ENCODE results near the gene S100A16.
A peak's percentile ranks its signal among the peaks of the same experiment; 100 is the strongest.
"Not testable (repeated sequence)": the region's sequence is repeated elsewhere in the genome, so short reads cannot be mapped to it uniquely, and the experiment has no call there.

The S100A16 gene

GRCh38 chr1:153582836-153583235, 30.1 kb downstream of the S100A16 start:
- not testable (repeated sequence) for DNase-seq

DNA sequence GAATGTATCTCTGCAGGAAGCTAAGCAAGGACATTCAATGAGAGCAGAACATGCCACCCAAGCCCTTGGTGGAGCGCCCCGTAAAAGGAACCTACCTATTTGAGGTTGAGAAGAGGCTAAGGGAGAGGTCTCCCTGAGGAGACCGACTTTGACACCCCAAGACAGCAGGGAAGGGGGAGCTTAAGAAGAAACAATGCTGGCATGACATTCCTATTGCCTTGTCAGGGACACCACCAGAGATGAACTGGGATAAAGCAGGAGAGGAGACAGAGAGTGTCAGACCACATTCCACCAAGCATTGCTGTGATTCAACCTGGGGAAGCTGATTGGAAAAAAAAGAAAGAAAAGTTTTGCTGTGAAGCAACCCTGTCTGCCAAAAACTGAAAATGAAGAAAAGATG, 34.0 kb downstream of the S100A16 start:
- no peak for DNase-seq

DNA sequence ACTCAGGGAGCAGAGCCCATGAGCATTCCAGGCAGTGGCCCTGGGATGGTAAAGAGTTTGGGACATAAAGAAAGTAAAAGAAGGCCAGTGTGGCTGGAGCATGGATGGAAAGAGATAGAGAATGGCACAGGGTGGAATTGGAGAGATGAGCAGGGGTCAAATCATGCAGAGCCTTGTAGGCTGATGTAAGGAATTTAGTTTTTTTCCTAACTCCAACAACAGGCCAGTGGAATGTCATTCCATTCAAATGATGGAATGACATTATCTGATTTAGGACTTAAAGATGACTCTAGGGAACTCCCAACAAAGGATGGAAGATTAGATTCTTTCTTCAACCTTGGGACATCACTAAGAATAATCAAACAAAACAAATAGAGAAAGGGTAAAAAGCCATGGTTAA, 34.4 kb downstream of the S100A16 start:
- DNase-seq, result no peak

DNA sequence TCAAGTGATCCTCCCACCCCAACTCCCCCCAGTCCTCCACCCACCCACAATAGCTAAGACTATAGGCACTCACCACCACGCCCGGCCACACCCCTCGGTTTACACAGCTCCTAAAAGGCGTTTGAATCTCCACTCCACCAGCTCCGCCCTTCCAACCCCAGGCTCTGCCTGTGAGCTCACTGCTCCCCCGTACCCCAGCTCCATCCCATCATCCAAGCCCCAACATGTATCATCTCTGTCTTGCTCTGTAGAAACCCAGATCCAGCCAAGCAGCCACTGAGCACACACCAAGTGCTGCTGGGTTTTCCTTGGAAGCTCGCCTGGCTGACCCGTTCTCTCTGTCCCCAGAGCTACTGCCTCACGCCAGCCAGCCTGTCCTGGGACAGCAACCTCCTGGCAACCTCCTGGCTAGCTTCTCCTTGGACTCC, 35.3 kb downstream of the S100A16 start:
- DNase-seq, result no peak

DNA sequence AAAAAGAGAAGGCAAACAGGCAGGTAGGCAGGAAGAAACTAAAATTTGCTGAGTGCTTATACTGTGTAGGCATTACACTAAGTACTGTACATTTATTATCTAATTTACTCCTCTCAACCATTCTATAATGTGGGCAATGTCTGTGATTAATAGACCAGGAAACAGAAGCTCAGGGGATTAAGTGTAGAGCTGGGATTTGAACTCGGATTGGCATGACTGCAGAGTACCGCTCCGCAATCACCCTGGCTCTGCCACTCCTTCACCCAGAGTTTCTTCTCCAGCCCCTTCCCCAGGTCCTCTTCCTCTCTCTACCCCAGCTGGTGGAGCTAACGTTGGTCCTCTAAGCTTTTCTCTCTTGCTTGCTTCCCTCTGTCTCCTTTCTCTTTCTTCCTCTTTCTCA, 35.8 kb downstream of the S100A16 start:
- DNase-seq, result no peak

- not testable (repeated sequence) for DNase-seq
Measured at GRCh38 chr1:153575497-153575896, 37.4 kb downstream of the S100A16 start.

GRCh38 chr1:153575081-153575491, 37.9 kb downstream of the S100A16 start:
- DNase-seq, result not testable (repeated sequence)

GRCh38 chr1:153573351-153573750, 39.6 kb downstream of the S100A16 start:
- no peak for DNase-seq

GRCh38 chr1:153572569-153573015, 40.3 kb downstream of the S100A16 start:
- peak; percentile 77 for DNase-seq

DNA sequence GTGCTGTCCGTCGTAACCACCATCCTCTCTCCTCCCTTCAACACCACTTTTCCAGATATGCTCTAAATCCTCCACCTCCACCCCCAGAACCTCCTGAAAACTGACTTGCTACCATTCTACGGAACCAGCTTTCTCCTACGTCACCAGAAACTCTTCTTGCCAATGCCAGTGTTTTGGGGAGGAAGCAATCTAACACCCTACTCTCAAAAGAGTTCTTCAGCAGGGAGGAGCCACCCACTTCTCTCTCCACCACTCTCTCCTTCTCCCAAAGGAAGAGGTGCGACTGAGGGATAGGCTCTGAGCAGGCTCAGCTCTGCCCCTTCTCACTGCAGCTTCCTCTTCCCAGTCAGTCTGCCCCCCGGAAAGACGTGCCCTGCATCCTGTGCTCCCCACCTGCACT, 41.2 kb downstream of the S100A16 start:
- DNase-seq, result no peak

DNA sequence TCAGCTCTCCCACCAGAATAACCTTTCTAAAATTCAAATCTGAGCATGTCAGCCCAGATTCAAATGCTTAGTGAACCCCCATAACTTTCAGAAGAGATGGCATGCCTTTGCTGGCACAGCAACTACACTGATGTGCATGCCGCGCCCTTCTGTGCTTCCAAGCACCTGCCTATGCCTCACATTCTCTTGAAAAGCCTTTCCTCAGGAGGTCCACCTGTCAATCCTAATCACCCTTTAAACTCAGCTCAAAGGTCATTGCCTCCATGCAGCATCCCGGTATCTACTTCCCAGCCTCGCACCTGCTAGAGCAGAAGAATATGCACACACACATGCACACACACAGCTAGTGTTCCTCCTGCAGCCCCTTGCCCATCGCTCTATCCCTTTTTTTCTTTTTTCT, 42.1 kb downstream of the S100A16 start:
- no peak for DNase-seq

DNA sequence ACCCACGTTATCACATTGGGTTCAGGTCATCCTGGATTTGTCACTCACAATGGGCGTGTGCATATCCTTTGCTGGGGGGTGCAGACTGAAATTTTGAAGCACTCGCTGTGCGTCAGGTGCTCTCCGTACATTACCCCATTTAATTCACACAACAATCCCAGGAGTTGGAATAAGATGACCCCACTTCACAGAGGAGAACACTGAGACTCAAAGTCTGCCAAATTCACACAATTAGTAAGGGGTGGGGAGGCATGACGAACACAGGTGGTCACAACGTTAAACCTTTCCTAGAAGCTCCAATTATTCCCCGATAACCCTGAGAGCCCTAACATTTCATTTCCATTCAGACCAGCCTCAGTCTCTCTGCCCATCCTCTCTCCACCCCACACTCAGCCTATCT, 43.5 kb downstream of the S100A16 start:
- no peak for DNase-seq

- DNase-seq, result peak; percentile 93
Measured at GRCh38 chr1:153568367-153569099, 44.4 kb downstream of the S100A16 start.

DNA sequence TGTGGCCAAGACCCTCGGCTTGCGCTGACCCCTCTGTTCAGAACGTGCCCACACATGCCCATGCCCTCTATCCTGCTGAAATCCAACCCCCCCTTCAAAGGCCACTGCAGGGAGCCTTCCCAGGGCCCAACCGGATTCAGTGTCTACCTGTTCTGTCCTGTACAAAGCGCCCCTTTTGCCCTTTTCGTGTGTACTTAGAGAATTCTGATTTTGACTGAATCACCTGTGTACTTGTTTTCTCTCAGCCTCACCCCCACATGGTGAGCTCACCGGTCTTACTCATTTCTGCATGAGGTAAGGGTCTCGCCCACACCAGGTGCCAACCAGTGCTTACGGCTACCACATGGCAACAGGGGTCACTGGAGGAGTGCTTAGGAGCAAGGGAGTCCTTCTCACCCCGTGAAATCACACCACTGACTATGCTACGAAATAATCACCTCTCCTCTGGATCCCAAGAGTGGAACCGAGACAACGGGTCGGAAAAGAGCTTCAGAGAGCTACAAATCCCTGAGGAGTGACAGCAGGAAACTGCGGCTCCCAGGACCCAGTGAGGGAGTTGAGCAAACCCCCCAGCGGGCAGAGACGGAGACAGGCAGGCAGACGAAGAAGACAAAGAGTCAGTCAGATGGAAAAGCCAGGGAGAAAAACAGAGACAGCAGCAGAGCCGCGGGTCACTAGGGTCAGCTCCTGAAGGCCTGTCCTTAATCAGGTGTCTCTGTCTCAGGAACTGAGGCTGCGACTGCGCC, 45.1 kb downstream of the S100A16 start:
- DNase-seq, result no peak

DNA sequence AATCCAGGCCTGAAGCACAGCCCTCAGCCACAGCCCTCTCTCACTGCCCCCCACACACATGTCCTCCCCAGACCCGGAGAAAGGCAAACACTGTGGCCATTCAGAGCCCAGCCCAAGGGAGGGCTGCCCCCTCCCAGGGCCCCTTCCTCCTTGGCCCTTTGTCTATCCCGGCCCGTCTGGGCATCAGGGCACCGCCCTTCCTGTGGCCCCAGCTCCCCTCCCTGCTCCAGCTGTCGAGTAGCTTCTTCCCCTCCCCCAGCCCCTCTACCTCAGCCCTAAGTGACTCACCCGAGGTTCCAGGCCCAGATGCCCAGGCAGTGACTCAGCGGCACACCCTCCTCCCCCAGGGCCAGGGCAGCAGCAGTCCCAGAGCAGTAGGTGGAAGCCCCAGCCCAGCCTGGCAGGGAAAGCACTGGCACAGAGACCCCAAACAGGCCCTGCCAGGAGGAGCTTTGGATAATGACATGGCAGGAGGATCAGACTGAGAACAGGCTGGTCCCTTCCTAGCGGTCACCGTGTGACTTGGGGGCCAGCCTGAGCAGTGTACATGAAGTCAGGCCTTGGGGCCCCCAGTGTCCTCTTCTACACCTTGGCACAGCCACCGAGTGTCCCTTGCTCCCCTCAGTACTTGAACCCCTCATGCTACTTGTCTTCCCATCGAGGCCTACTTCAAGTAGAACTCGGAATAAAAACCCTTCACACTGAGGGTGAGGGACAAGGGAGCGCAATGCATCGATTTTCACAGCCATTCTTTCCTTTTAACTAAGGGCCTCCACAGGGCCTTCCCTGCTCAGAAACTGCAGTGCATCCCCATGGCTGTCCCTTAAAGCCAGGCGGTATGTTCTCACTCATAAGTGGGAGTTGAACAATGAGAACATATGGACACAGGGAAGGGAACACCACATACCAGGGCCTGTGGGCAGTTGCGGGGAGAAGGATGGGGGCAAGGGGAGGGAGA, 46.2 kb downstream of the S100A16 start:
- peak; percentile 95 for DNase-seq

GRCh38 chr1:153565529-153566374, 47.2 kb downstream of the S100A16 start, which contains the start of gene S100A2:
TSS of gene S100A2 (minus strand) at chr1:153565844. CDS start at chr1:153563877, 1,967 bp downstream.
- DNase-seq, result peak; percentile 60

GRCh38 chr1:153563991-153564390, 48.9 kb downstream of the S100A16 start:
- no peak for DNase-seq

GRCh38 chr1:153563483-153563901, 49.4 kb downstream of the S100A16 start:
- DNase-seq, result no peak

GRCh38 chr1:153562021-153562420, 50.9 kb downstream of the S100A16 start:
- DNase-seq, result not testable (repeated sequence)

DNA sequence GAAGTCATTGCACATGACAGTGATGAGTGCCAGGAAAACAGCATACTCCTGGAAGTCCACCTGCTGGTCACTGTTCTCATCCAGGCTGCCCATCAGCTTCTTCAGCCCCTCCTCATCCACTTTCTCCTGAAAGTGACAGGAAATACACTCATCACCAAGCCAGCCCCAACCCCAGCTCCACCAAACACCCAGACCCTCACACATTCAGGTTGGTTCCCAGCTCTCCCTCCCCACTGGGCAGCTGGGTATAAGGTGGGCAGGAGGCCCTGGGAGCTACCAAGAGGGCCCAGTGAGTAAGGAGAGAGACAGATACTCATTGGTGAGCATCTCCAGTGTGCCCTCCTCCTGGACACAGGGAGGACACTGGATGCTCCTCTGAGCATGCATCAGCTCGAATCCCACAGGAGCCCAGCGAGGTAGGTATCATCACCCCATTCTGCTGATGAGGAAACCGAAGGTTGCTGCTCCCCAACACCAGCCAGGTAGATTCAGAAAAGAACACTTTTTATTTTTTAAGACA, 51.4 kb downstream of the S100A16 start:
- no peak for DNase-seq

DNA sequence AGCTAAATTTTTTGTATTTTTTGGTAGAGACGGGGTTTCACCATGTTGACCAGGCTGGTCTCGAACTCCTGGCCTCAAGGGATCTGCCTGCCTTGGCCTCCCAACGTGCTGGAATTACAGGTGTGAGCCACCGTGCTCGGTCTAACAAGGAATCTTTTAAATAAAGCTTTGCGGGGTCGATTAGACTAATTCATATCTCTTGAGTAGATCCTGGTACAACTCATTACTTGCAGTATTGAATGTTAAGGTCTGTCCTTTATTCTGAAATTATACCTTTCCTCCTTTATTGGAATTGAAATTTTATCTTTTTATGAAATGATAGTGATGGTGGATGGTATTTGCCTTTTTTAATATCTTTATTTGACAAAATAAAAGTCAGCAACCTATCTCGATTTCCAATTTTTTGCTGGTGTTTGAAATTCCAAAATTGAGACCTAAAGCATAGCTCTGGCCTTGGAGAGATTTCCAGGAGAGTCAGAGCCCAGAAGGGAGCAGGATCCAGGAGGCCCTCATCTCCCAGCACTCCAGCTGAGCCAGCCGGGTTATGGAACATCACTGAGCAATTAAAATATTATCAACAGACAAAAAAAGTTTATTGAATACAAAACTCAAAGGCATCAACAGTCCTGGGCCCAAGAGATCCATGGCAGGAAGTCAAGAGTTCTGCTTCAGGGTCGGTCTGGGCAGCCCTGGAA, 52.0 kb downstream of the S100A16 start:
- DNase-seq, result no peak

Measured in OCI-M1 (cell line).